ENCODE results near the gene SIGLEC15.
A peak's percentile ranks its signal among the peaks of the same experiment; 100 is the strongest.

The SIGLEC15 gene

DNA sequence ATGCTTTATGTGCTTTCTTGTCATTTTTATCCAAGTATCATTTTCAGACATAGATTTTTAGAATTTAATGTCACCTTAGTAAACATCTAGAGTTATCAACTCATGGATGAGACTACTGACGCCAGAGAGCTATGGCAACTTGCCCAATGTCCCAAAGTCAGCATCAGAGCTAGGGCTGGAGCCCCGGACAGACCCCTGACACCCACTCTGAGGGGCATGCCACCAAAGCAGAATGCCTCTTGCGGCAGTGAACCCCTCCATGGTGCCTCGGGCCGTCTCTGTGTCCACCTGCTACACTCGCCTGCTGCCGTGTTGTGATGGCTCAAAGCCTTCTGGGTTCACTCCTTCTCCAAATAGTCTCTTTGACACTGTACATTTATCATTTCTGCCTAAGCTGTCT, 5.4 kb downstream of the SIGLEC15 start:
- H3K4me3 ChIP-seq (ENCODE audit: low read depth, low read length): no peak overlapping the region
- no peak for TF ChIP-seq CTCF (conservative IDR thresholded peaks at IDR 0.05; ENCODE audit: low read depth, low read length)
- DNase-seq (ENCODE audit: low read depth): no peak

- H3K4me3 ChIP-seq (ENCODE audit: low read depth, low read length): no peak overlapping the region
- TF ChIP-seq CTCF (conservative IDR thresholded peaks at IDR 0.05; ENCODE audit: low read depth, low read length): no peak
- DNase-seq (ENCODE audit: low read depth): no peak
Measured at GRCh38 chr18:45833846-45834245, 8.4 kb downstream of the SIGLEC15 start.

DNA sequence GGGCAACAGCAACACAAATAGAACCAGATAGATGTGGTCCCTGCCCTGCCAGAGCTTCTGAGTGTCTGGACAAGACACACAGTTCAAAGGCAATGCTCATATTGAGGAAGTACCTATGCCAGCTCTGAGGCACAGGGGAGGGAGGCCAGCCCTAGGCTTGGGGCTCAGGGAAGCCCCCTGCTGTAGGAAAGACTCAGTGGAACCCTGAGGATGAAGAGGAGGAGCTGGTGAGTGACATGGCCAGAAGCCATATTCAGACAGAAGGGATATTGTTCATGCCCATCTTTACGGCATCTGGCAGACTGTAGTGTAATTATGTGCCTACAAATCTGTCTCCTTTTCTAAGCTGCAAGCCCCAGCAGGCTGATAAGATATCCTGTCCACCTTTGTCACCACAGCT, 8.8 kb downstream of the SIGLEC15 start:
- no peak for DNase-seq (ENCODE audit: low read depth)
- H3K4me3 ChIP-seq (ENCODE audit: low read depth, low read length): no peak overlapping the region
- TF ChIP-seq CTCF (conservative IDR thresholded peaks at IDR 0.05; ENCODE audit: low read depth, low read length): no peak

- no peak overlapping the region for H3K4me3 ChIP-seq (ENCODE audit: low read depth, low read length)
- TF ChIP-seq CTCF (conservative IDR thresholded peaks at IDR 0.05; ENCODE audit: low read depth, low read length): no peak
- no peak for DNase-seq (ENCODE audit: low read depth)
Measured at GRCh38 chr18:45835057-45835636, 9.7 kb downstream of the SIGLEC15 start.

DNA sequence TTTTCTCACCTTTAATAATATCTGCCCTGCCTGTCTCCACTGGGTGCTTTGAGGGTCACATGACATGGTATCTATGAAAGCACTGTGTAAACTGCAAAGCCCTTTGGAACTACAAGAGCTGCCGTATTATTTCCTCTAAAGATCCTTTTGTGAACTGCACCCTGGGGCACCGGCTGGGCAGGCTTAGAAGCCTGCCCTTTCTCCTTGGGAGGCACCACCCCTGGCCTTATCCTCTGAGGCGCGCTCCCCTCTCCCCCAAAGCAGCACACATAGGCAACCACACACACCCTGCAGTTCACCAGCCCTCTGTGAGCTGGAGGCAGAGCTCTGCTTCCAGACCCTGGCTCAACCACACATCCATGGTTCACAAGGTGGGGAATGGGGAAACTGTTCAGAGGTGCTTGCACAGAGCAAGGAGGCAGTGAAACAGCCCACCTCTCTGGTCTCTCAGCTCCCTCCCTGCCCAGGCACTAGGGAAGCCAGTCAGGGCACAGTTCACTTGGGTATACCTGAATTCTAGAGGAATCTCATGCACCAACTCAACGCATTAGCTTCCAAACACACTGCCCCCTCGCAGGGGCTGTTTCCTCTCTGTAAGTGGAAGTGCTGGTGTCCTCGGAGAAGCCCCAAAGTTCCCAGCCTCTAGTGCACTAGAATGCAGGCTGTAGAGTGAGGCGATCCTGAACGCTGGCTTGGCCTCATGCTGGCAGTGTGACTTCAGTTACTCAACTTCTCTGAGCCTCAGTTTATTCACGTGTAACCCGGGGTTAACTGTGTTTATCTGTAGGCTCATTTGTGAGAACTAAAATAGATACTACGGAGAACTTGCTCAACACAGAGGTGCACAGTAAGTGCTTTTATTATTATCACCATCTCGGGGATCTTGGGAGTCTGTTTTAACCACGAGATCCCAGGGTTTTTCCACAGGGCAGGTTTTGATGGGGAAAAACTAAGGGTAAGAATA, 11.0 kb downstream of the SIGLEC15 start:
- no peak for DNase-seq (ENCODE audit: low read depth)
- TF ChIP-seq CTCF (conservative IDR thresholded peaks at IDR 0.05; ENCODE audit: low read depth, low read length): no peak
- H3K4me3 ChIP-seq (ENCODE audit: low read depth, low read length): no peak overlapping the region

GRCh38 chr18:45837283-45838070, 12.0 kb downstream of the SIGLEC15 start:
- peak; percentile 34 for TF ChIP-seq CTCF (conservative IDR thresholded peaks at IDR 0.05; ENCODE audit: low read depth, low read length)
- peak; percentile 58 for DNase-seq (ENCODE audit: low read depth)
- H3K4me3 ChIP-seq (ENCODE audit: low read depth, low read length): peak overlapping the region; percentile 30

All from choroid plexus epithelial cell (primary cell).